Measurements from ENCODE around the gene PTPRT. TPM values are rescaled to one million over a fixed set of nuclear protein-coding genes. Genes with fewer than 3 reads are reported as not detected.

The PTPRT gene
- total RNA-seq, 6 experiments from 2014 or later = not detected

GRCh38 chr20:42958367-42959069 is 231.2 kb downstream of the PTPRT start:
- Mint-ChIP-seq H3K36me3 (ENCODE audit: low read depth) (no peaks in the 10 kb centered on the region), H3K27ac (no peak overlapping the region), H3K4me3 (no peak overlapping the region), H3K27me3 (ENCODE audit: insufficient read depth) (no peaks in the 10 kb centered on the region), H3K9me3 (peaks cover 39% of the 10 kb centered on the region), H3K4me1 (ENCODE audit: low read depth) (no peaks in the 10 kb centered on the region)
- no peak for DNase-seq
- TF ChIP-seq CTCF (IDR thresholded peaks at IDR 0.05) = no peak

GRCh38 chr20:42957704-42958095 is 232.0 kb downstream of the PTPRT start:
- no peak overlapping the region for H3K4me3 Mint-ChIP-seq
- no peaks in the 10 kb centered on the region for H3K36me3 Mint-ChIP-seq (ENCODE audit: low read depth)
- no peak for DNase-seq
- H3K4me1 Mint-ChIP-seq (ENCODE audit: low read depth) = no peaks in the 10 kb centered on the region
- H3K27ac Mint-ChIP-seq = no peak overlapping the region
- peaks cover 39% of the 10 kb centered on the region for H3K9me3 Mint-ChIP-seq
- no peaks in the 10 kb centered on the region for H3K27me3 Mint-ChIP-seq (ENCODE audit: insufficient read depth)
- no peak for TF ChIP-seq CTCF (IDR thresholded peaks at IDR 0.05)

- Mint-ChIP-seq H3K9me3 (peaks cover 34% of the 10 kb centered on the region), H3K4me3 (no peak overlapping the region), H3K4me1 (ENCODE audit: low read depth) (no peaks in the 10 kb centered on the region), H3K27ac (no peak overlapping the region), H3K36me3 (ENCODE audit: low read depth) (no peaks in the 10 kb centered on the region), H3K27me3 (ENCODE audit: insufficient read depth) (no peaks in the 10 kb centered on the region)
- DNase-seq = no peak
- TF ChIP-seq CTCF (IDR thresholded peaks at IDR 0.05) = no peak
Observed at GRCh38 chr20:42957018-42957703, 232.5 kb downstream of the PTPRT start.

- Mint-ChIP-seq H3K27me3 (ENCODE audit: insufficient read depth) (no peaks in the 10 kb centered on the region; the same call in 1 of the 2 replicates), H3K4me3 (no peak overlapping the region), H3K27ac (no peak overlapping the region), H3K9me3 (peaks cover 35% of the 10 kb centered on the region), H3K36me3 (ENCODE audit: low read depth) (no peaks in the 10 kb centered on the region), H3K4me1 (ENCODE audit: low read depth) (no peaks in the 10 kb centered on the region)
- no peak for DNase-seq
- TF ChIP-seq CTCF (IDR thresholded peaks at IDR 0.05) = no peak
Observed at GRCh38 chr20:42955713-42956112, 234.0 kb downstream of the PTPRT start.

GRCh38 chr20:42954951-42955350 is 234.8 kb downstream of the PTPRT start:
- Mint-ChIP-seq H3K27me3 (ENCODE audit: insufficient read depth) (no peaks in the 10 kb centered on the region; the same call in 1 of the 2 replicates), H3K36me3 (ENCODE audit: low read depth) (no peaks in the 10 kb centered on the region), H3K4me3 (no peak overlapping the region), H3K27ac (no peak overlapping the region), H3K4me1 (ENCODE audit: low read depth) (no peaks in the 10 kb centered on the region), H3K9me3 (peaks cover 42% of the 10 kb centered on the region)
- TF ChIP-seq CTCF (IDR thresholded peaks at IDR 0.05) = no peak
- DNase-seq = no peak
